Suprapubic skin (tissue), 4 donors: ENCODE results near the gene USP22. TPM values are rescaled to one million over a fixed set of nuclear protein-coding genes. Genes with fewer than 3 reads are reported as not detected.

Experiments used
- DNase-seq, 2 donors: peaks; one replicate each; pipeline ENCODE4 v3.0.0-alpha.2; 2019; ENCODE audit warnings: low spot score in 2 of 2
- H3K27ac ChIP-seq: fragments of 200-600 bp; sonication (generic); one replicate; pipeline ENCODE4 v1.5.1; 2019
- H3K27me3 ChIP-seq: fragments of 200-600 bp; sonication (generic); one replicate; pipeline ENCODE4 v1.5.1; 2019
- H3K36me3 ChIP-seq: fragments of 200-600 bp; sonication (generic); one replicate; pipeline ENCODE4 v1.5.1; 2019
- H3K4me1 ChIP-seq: fragments of 200-600 bp; sonication (generic); one replicate; pipeline ENCODE4 v1.5.1; 2019
- H3K4me3 ChIP-seq: fragments of 200-600 bp; sonication (generic); one replicate; pipeline ENCODE4 v1.5.1; 2019; ENCODE audit warnings: mild to moderate bottlenecking
- H3K9me3 ChIP-seq: fragments of 200-600 bp; sonication (generic); one replicate; pipeline ENCODE4 v1.5.1; 2019
- EP300 ChIP-seq: sonication (generic); formaldehyde crosslinking; IDR thresholded peaks from one replicate; pipeline ENCODE4 v1.6.1; 2017; ENCODE audit warnings: antibody characterized with exemption
- POLR2A ChIP-seq, 2 donors: fragments of 450-650 bp; IDR thresholded peaks; one replicate each; pipeline ENCODE4 v1.6.1; 2017; ENCODE audit warnings: antibody characterized with exemption in 2 of 2, mild to moderate bottlenecking in 2 of 2, moderate library complexity in 2 of 2
- POLR2AphosphoS5 ChIP-seq, 3 donors: sonication (generic); formaldehyde crosslinking; IDR thresholded peaks; one replicate each; pipeline ENCODE4 v1.6.1; 2017; ENCODE audit warnings: antibody characterized with exemption in 3 of 3
- WGBS: methylation state at CpG from one replicate; pipeline ENCODE4 v1.1.5; 2018; 5-methylcytosine and 5-hydroxymethylcytosine counted together
- total RNA-seq, 4 donors: library from RNA; depleted of rRNA; stranded (reverse); fragments of >200 nt; gene quantifications; one replicate each; pipeline ENCODE4 v1.1.0, GENCODE V29; 2016
- TF ChIP-seq, protein P1 (sequence below), 2 donors: fragments of 200-600 bp in 1 of 2; fragments of 450-650 bp in 1 of 2; sonication (generic) in 1 of 2; IDR thresholded peaks; one replicate each; pipeline ENCODE4 v1.5.1; 2016 to 2019; ENCODE audit warnings: antibody characterized with exemption in 2 of 2, mild to moderate bottlenecking in 1 of 2, moderate library complexity in 1 of 2

USP22 gene
- total RNA-seq, 4 donors from 2014 or later = 116 to 166 (median 152) TPM

DNA sequence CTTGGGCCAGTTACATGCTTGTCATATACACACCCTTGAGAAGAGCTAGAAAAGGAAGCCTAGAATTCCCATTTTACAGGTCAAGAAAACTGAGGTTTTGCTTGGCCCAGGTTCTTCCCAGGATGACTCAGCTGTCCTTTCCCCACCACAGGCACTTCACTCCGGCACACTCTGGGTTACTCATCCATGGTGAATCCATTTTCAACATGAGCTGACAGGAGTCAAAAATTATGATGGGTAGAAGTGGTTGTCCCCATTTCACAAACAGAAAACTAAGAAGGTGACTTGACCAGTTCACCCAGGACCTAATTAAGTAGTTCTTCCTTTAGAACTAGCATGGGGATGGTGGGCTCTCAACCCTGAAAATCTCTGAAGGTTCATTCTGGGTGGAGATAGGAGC is 67.2 kb downstream of the USP22 start:
- Histone ChIP-seq H3K4me3 (no peak overlapping the region), H3K27me3 (no peaks in the 10 kb centered on the region), H3K36me3 (no peaks in the 10 kb centered on the region), H3K27ac (no peak overlapping the region), H3K4me1 (no peaks in the 10 kb centered on the region), H3K9me3 (no peaks in the 10 kb centered on the region)
- DNase-seq = no peak
- WGBS = 62% methylated on average over 1 of the region's 1 CpG
- TF ChIP-seq POLR2AphosphoS5 (IDR thresholded peaks at IDR 0.05) = no peak
- no peak for TF ChIP-seq POLR2A (IDR thresholded peaks at IDR 0.05)
- TF ChIP-seq, protein P1, sequence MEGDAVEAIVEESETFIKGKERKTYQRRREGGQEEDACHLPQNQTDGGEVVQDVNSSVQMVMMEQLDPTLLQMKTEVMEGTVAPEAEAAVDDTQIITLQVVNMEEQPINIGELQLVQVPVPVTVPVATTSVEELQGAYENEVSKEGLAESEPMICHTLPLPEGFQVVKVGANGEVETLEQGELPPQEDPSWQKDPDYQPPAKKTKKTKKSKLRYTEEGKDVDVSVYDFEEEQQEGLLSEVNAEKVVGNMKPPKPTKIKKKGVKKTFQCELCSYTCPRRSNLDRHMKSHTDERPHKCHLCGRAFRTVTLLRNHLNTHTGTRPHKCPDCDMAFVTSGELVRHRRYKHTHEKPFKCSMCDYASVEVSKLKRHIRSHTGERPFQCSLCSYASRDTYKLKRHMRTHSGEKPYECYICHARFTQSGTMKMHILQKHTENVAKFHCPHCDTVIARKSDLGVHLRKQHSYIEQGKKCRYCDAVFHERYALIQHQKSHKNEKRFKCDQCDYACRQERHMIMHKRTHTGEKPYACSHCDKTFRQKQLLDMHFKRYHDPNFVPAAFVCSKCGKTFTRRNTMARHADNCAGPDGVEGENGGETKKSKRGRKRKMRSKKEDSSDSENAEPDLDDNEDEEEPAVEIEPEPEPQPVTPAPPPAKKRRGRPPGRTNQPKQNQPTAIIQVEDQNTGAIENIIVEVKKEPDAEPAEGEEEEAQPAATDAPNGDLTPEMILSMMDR (IDR thresholded peaks at IDR 0.05) = no peak
- no peak for TF ChIP-seq EP300

DNA sequence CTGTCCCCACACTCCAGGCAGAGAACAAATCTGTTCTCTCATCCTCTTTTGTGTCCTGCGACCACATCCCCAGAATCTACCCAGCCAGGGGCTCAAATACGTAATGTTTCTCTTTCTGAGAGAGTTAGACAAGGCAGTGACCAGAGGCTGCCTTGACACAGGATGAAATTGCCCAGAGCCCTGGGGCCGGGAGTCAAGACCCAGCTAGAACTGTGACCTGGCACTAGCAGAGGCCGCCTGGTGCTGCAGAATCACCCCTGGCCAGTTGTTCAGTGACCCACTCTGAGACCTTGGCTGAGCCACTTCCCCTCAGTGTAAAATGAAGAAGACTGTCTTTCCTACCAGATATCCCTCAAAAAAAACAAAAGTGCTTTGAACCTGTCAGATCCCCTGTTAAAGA is 72.5 kb downstream of the USP22 start:
- no peak for TF ChIP-seq EP300
- no peak for TF ChIP-seq POLR2A (IDR thresholded peaks at IDR 0.05)
- TF ChIP-seq POLR2AphosphoS5 (IDR thresholded peaks at IDR 0.05) = no peak
- TF ChIP-seq, protein P1 (IDR thresholded peaks at IDR 0.05) = no peak
- H3K4me3 ChIP-seq = no peak overlapping the region
- H3K4me1 ChIP-seq = no peaks in the 10 kb centered on the region
- no peak for DNase-seq
- no peaks in the 10 kb centered on the region for H3K36me3 ChIP-seq
- no peak overlapping the region for H3K27ac ChIP-seq
- 86% methylated on average over 4 of the region's 4 CpGs for WGBS
- H3K27me3 ChIP-seq = no peaks in the 10 kb centered on the region
- H3K9me3 ChIP-seq = no peaks in the 10 kb centered on the region

DNA sequence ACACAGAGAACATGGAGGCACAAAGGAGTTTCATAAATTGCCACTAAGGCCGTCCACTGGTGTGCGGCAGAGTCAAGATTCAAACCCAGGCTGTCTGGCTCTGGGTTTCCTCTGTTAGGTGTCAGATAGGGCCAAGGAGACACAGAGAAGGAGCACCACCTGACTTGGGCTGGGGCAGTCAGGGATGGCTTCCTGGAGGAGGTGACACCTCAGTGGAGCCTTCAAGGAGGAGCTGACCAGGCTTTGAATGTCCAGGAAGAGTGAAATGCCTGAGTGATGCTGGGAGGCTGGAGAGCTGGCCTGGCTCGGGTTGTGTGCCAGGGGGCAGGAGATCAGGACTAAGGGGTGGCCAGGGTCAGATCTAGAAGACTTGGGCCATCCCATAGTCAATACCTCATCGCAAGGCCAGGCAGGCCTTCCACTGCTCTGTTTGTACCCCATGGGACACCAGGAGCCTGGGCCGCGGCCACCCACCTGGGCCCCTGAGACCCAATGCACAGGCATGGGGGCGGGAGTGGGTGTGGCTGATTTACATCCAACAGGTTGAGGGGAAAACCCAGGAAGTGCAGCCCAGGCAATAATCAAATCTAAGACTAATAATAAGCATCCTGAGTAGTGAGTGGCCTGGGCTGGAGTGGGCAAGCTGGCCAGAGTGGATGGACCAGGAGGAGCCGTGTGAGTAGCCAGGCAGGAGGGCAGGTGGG is 73.7 kb downstream of the USP22 start:
- 92% methylated on average over 4 of the region's 8 CpGs for WGBS
- Histone ChIP-seq H3K27ac (no peak overlapping the region), H3K36me3 (no peaks in the 10 kb centered on the region), H3K4me1 (no peaks in the 10 kb centered on the region), H3K9me3 (no peaks in the 10 kb centered on the region), H3K4me3 (no peak overlapping the region), H3K27me3 (no peaks in the 10 kb centered on the region)
- DNase-seq = no peak
- TF ChIP-seq, protein P1 (IDR thresholded peaks at IDR 0.05) = no peak
- TF ChIP-seq POLR2AphosphoS5 (IDR thresholded peaks at IDR 0.05) = no peak
- TF ChIP-seq POLR2A (IDR thresholded peaks at IDR 0.05) = no peak
- TF ChIP-seq EP300 = no peak

DNA sequence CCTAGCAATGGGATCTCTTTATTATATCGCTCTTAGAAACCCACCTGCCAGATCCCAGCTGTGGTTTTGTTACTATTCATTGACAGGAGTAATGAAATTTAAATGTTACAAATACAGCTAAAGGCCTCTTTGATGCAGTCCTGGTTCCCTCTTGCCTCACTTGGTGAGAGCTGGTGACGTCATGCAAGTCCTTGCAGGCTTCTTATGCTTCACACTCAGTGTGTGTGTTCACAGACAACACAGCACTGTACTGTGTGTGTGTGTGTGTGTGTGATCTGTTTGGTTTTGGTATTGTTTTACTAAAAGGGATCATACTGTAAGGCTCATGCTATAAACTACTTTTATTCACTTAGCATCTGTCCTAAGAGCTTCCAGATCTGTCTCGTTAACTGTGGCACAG is 75.0 kb downstream of the USP22 start:
- no peak for DNase-seq
- H3K27ac ChIP-seq = no peak overlapping the region
- no peak for TF ChIP-seq POLR2AphosphoS5 (IDR thresholded peaks at IDR 0.05)
- no peak for TF ChIP-seq EP300
- TF ChIP-seq POLR2A (IDR thresholded peaks at IDR 0.05) = no peak
- TF ChIP-seq, protein P1 (IDR thresholded peaks at IDR 0.05) = no peak
- H3K9me3 ChIP-seq = no peaks in the 10 kb centered on the region
- H3K4me3 ChIP-seq = no peak overlapping the region
- H3K27me3 ChIP-seq = no peaks in the 10 kb centered on the region
- H3K36me3 ChIP-seq = no peaks in the 10 kb centered on the region
- WGBS = 76% methylated on average over 3 of the region's 3 CpGs
- H3K4me1 ChIP-seq = no peaks in the 10 kb centered on the region

GRCh38 chr17:20966870-20967269 is 75.9 kb downstream of the USP22 start:
- no peaks in the 10 kb centered on the region for H3K4me1 ChIP-seq
- H3K27ac ChIP-seq = no peak overlapping the region
- no peaks in the 10 kb centered on the region for H3K9me3 ChIP-seq
- H3K27me3 ChIP-seq = no peaks in the 10 kb centered on the region
- DNase-seq = no peak
- WGBS = 44% methylated on average over 2 of the region's 2 CpGs
- H3K4me3 ChIP-seq = no peak overlapping the region
- TF ChIP-seq POLR2AphosphoS5 (IDR thresholded peaks at IDR 0.05) (no peak), EP300 (no peak)
- TF ChIP-seq, protein P1 (IDR thresholded peaks at IDR 0.05) = no peak
- H3K36me3 ChIP-seq = no peaks in the 10 kb centered on the region
